ENCODE measurements around the gene JUP.

GRCh38 chr17:41784207-41784744 lies 2.2 kb downstream of the JUP start:
- TF ChIP-seq, protein P1, sequence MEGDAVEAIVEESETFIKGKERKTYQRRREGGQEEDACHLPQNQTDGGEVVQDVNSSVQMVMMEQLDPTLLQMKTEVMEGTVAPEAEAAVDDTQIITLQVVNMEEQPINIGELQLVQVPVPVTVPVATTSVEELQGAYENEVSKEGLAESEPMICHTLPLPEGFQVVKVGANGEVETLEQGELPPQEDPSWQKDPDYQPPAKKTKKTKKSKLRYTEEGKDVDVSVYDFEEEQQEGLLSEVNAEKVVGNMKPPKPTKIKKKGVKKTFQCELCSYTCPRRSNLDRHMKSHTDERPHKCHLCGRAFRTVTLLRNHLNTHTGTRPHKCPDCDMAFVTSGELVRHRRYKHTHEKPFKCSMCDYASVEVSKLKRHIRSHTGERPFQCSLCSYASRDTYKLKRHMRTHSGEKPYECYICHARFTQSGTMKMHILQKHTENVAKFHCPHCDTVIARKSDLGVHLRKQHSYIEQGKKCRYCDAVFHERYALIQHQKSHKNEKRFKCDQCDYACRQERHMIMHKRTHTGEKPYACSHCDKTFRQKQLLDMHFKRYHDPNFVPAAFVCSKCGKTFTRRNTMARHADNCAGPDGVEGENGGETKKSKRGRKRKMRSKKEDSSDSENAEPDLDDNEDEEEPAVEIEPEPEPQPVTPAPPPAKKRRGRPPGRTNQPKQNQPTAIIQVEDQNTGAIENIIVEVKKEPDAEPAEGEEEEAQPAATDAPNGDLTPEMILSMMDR (IDR thresholded peaks at IDR 0.05; ENCODE audit: low read depth, low read length) = no peak
- no peak for TF ChIP-seq MYC (IDR thresholded peaks at IDR 0.05; ENCODE audit: low read depth, low read length)

Measured in NB4 (cell line).